Neural cell (in vitro differentiated cells): ENCODE measurements around the gene HPCA. TPM values are rescaled to one million over a fixed set of nuclear protein-coding genes. Genes with fewer than 3 reads are reported as not detected.
"Not testable (repeated sequence)": the region's sequence is repeated elsewhere in the genome, so short reads cannot be mapped to it uniquely, and the experiment has no call there.

Source experiments
- H2AFZ ChIP-seq: fragments of 200-600, 300-800 bp; sonication (generic), shearing (Covaris generic); 2 replicates; pipeline ENCODE4 v1.6.0; 2014; ENCODE audit warnings: low read depth, mild to moderate bottlenecking, antibody characterized with exemption, low read length, moderate library complexity
- H3F3A ChIP-seq: fragments of 200-600 bp; shearing (Covaris generic); 2 replicates; pipeline ENCODE4 v1.6.1; 2016; ENCODE audit warnings: mild to moderate bottlenecking, moderate library complexity, mixed read lengths, antibody characterized with exemption, low read length; ENCODE audit not compliant: insufficient read depth, poor library complexity, severe bottlenecking
- H3K27ac ChIP-seq: fragments of 200-600, 300-800 bp; sonication (generic), shearing (Covaris generic); 2 replicates; pipeline ENCODE4 v1.5.1; 2014; ENCODE audit warnings: mild to moderate bottlenecking, low read length, moderate library complexity
- H3K27me3 ChIP-seq: fragments of 300-800, 200-600 bp; sonication (generic), shearing (Covaris generic); 2 replicates; pipeline ENCODE4 v1.6.0; 2014; ENCODE audit warnings: mild to moderate bottlenecking, low read depth, low read length, moderate library complexity; ENCODE audit not compliant: insufficient read depth
- H3K36me3 ChIP-seq: fragments of 300-800, 200-600 bp; sonication (generic), shearing (Covaris generic); 2 replicates; pipeline ENCODE4 v1.5.1; 2014; ENCODE audit warnings: mild to moderate bottlenecking, antibody characterized with exemption, low read length, moderate library complexity; ENCODE audit not compliant: insufficient read depth
- H3K4me2 ChIP-seq: fragments of 300-800, 200-600 bp; sonication (generic), shearing (Covaris generic); 2 replicates; pipeline ENCODE4 v1.6.0; 2014; ENCODE audit warnings: mild to moderate bottlenecking, low read length
- H3K4me3 ChIP-seq: fragments of 300-800, 200-600 bp; sonication (generic), shearing (Covaris generic); 2 replicates; pipeline ENCODE4 v1.5.1; 2014; ENCODE audit warnings: mild to moderate bottlenecking, low read length, moderate library complexity
- H3K79me2 ChIP-seq: fragments of 200-600 bp; shearing (Covaris generic); replicated peaks from 2 replicates; pipeline ENCODE4 v1.6.0; 2014; ENCODE audit warnings: mild to moderate bottlenecking, low read length, moderate library complexity; ENCODE audit not compliant: insufficient read depth
- H3K9ac ChIP-seq: fragments of 300-800, 200-600 bp; sonication (generic), shearing (Covaris generic); 2 replicates; pipeline ENCODE4 v1.6.1; 2016; ENCODE audit warnings: mild to moderate bottlenecking, low read length, mixed read lengths
- H3K9me2 ChIP-seq: fragments of 200-600 bp; shearing (Covaris generic); 2 replicates; pipeline ENCODE4 v1.6.1; 2016; ENCODE audit warnings: mild to moderate bottlenecking, low read length, mixed read lengths; ENCODE audit not compliant: insufficient read depth
- H3K9me3 ChIP-seq: fragments of 200-600, 300-800 bp; sonication (generic), shearing (Covaris generic); 2 replicates; pipeline ENCODE4 v1.6.1; 2016; ENCODE audit warnings: mild to moderate bottlenecking, mixed run types, low read length, moderate library complexity, mixed read lengths
- H4K20me1 ChIP-seq: fragments of 200-600 bp; shearing (Covaris generic); 2 replicates; pipeline ENCODE4 v1.6.1; 2016; ENCODE audit warnings: mild to moderate bottlenecking, mixed run types; ENCODE audit not compliant: insufficient read depth
- EP300 ChIP-seq: fragments of 450-650 bp; conservative IDR thresholded peaks from 2 replicates; pipeline ENCODE4 v1.6.1; 2014; ENCODE audit warnings: antibody characterized with exemption, mild to moderate bottlenecking, moderate library complexity; ENCODE audit not compliant: poor library complexity, severe bottlenecking
- EZH2 ChIP-seq: fragments of 200-600, 300-800 bp; shearing (Covaris generic), sonication (generic); IDR thresholded peaks from 2 replicates; pipeline ENCODE4 v1.6.1; 2014; ENCODE audit warnings: antibody characterized with exemption, low read length, borderline replicate concordance, mild to moderate bottlenecking; ENCODE audit not compliant: insufficient read depth, poor library complexity, severe bottlenecking
- MXI1 ChIP-seq: fragments of 450-650 bp; conservative IDR thresholded peaks from 2 replicates; pipeline ENCODE4 v1.6.1; 2014; ENCODE audit warnings: antibody characterized with exemption, mild to moderate bottlenecking; ENCODE audit not compliant: poor library complexity, severe bottlenecking
- POLR2AphosphoS5 ChIP-seq: IDR thresholded peaks from 2 replicates; pipeline ENCODE4 v1.6.1; 2012
- RAD21 ChIP-seq: fragments of 450-650 bp; conservative IDR thresholded peaks from 2 replicates; pipeline ENCODE4 v1.6.1; 2014; ENCODE audit warnings: antibody characterized with exemption, mild to moderate bottlenecking, moderate library complexity
- SMC3 ChIP-seq: fragments of 450-650 bp; conservative IDR thresholded peaks from 2 replicates; pipeline ENCODE4 v1.6.1; 2014; ENCODE audit warnings: antibody characterized with exemption, mild to moderate bottlenecking, moderate library complexity; ENCODE audit not compliant: poor library complexity
- TAF1 ChIP-seq: IDR thresholded peaks from 2 replicates; pipeline ENCODE4 v1.6.1; 2012; ENCODE audit warnings: low read depth
- polyA plus RNA-seq: library from polyadenylated mRNA; depleted of rRNA; stranded (reverse); fragments of >200 nt; gene quantifications from 2 replicates; pipeline ENCODE4 v1.2.3, GENCODE V29; 2014
- TF ChIP-seq, protein P1 (sequence below): IDR thresholded peaks from 2 replicates; pipeline ENCODE4 v1.6.1; 2012; ENCODE audit warnings: borderline replicate concordance
- TF ChIP-seq, protein P2 (sequence below): fragments of 450-650 bp; IDR thresholded peaks from 2 replicates; pipeline ENCODE4 v1.5.1; 2014; ENCODE audit warnings: antibody characterized with exemption, mild to moderate bottlenecking, moderate library complexity; ENCODE audit not compliant: poor library complexity, severe bottlenecking

Gene HPCA
- polyA plus RNA-seq, 1 donor from 2014 or later = 1.9 TPM

DNA sequence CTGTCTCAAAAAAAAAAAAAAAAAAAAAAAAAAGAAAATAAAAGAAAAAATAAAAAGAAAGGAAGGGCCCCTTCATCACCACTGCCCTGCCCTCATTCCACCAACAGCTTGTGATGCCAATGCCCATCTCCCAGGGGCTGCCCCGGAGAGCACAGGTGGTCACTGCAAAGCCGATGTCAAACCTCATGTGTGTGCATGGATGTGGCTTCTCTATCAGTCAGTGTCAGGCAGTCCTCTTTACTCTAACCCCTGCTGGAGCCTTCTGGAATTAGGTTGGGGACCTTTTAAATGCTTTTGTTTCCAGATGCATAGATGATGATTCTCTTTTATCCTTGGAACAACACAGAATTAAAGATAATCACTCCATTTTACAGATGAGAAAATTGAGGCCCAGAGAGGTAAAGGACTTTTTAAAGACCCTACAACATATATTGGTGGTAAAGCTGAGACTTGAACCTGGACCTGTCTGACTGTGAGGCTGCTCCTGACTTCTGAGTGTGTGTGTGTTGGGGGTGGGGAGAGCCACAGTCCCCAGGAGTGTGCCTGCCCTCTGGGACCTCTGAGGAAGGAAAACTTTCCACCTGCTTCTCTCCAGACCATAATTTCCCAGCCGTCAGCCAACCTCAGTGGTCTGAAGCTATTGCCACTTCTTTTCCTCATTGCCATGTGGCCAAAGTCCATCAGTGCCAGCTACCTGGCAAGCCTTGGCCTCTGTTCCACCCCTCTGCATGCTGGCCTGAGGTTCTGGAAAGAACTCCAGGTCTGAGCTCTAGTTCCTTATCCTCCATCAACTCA lies 17.9 kb downstream of the HPCA start:
- Histone ChIP-seq H3K9me3 (no peaks in the 10 kb centered on the region), H3K27me3 (peaks cover 32% of the 10 kb centered on the region), H3F3A (no peaks in the 10 kb centered on the region), H3K4me3 (no peak overlapping the region), H3K4me2 (no peak overlapping the region), H3K79me2 (no peaks in the 10 kb centered on the region), H4K20me1 (no peaks in the 10 kb centered on the region), H3K36me3 (no peaks in the 10 kb centered on the region), H3K9ac (no peak overlapping the region), H2AFZ (no peak overlapping the region), H3K27ac (no peak overlapping the region), H3K9me2 (no peaks in the 10 kb centered on the region)
- TF ChIP-seq TAF1 (no peak), SMC3 (no peak), EZH2 (no peak), EP300 (no peak), MXI1 (no peak), RAD21 (no peak)
- TF ChIP-seq, protein P1, sequence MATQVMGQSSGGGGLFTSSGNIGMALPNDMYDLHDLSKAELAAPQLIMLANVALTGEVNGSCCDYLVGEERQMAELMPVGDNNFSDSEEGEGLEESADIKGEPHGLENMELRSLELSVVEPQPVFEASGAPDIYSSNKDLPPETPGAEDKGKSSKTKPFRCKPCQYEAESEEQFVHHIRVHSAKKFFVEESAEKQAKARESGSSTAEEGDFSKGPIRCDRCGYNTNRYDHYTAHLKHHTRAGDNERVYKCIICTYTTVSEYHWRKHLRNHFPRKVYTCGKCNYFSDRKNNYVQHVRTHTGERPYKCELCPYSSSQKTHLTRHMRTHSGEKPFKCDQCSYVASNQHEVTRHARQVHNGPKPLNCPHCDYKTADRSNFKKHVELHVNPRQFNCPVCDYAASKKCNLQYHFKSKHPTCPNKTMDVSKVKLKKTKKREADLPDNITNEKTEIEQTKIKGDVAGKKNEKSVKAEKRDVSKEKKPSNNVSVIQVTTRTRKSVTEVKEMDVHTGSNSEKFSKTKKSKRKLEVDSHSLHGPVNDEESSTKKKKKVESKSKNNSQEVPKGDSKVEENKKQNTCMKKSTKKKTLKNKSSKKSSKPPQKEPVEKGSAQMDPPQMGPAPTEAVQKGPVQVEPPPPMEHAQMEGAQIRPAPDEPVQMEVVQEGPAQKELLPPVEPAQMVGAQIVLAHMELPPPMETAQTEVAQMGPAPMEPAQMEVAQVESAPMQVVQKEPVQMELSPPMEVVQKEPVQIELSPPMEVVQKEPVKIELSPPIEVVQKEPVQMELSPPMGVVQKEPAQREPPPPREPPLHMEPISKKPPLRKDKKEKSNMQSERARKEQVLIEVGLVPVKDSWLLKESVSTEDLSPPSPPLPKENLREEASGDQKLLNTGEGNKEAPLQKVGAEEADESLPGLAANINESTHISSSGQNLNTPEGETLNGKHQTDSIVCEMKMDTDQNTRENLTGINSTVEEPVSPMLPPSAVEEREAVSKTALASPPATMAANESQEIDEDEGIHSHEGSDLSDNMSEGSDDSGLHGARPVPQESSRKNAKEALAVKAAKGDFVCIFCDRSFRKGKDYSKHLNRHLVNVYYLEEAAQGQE = no peak
- TF ChIP-seq, protein P2, sequence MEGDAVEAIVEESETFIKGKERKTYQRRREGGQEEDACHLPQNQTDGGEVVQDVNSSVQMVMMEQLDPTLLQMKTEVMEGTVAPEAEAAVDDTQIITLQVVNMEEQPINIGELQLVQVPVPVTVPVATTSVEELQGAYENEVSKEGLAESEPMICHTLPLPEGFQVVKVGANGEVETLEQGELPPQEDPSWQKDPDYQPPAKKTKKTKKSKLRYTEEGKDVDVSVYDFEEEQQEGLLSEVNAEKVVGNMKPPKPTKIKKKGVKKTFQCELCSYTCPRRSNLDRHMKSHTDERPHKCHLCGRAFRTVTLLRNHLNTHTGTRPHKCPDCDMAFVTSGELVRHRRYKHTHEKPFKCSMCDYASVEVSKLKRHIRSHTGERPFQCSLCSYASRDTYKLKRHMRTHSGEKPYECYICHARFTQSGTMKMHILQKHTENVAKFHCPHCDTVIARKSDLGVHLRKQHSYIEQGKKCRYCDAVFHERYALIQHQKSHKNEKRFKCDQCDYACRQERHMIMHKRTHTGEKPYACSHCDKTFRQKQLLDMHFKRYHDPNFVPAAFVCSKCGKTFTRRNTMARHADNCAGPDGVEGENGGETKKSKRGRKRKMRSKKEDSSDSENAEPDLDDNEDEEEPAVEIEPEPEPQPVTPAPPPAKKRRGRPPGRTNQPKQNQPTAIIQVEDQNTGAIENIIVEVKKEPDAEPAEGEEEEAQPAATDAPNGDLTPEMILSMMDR = no peak

DNA sequence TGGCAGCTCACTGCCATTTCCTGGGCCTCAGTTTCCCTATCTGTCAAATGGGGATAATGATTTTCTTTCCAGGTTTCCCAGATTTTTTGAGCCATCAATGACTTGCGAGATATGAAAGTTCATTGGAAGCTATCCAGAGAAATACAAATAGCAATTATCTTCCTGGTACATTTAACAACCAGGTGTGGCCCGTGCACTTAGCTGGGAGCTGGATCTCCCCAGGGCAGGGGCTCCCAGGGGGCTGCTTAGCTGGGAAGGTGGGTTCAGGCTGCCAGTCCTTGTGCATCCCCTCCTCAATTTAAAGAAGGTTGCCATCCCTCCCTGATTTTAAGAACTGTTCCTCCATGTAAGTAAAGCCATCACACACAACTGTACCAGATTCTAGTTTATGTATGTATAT lies 18.5 kb downstream of the HPCA start:
- Histone ChIP-seq H3K27ac (no peak overlapping the region), H4K20me1 (no peaks in the 10 kb centered on the region), H3K27me3 (peaks cover 26% of the 10 kb centered on the region), H3K9me3 (no peaks in the 10 kb centered on the region), H3K9ac (no peak overlapping the region), H2AFZ (no peak overlapping the region), H3F3A (no peaks in the 10 kb centered on the region), H3K79me2 (no peaks in the 10 kb centered on the region), H3K9me2 (no peaks in the 10 kb centered on the region), H3K4me2 (no peak overlapping the region), H3K36me3 (no peaks in the 10 kb centered on the region), H3K4me3 (no peak overlapping the region)
- TF ChIP-seq MXI1 = no peak
- TF ChIP-seq SMC3 = no peak
- TF ChIP-seq, protein P1 = no peak
- TF ChIP-seq RAD21 = no peak
- no peak for TF ChIP-seq EZH2
- TF ChIP-seq EP300 = no peak
- TF ChIP-seq TAF1 = no peak
- no peak for TF ChIP-seq POLR2AphosphoS5
- TF ChIP-seq, protein P2 = no peak

DNA sequence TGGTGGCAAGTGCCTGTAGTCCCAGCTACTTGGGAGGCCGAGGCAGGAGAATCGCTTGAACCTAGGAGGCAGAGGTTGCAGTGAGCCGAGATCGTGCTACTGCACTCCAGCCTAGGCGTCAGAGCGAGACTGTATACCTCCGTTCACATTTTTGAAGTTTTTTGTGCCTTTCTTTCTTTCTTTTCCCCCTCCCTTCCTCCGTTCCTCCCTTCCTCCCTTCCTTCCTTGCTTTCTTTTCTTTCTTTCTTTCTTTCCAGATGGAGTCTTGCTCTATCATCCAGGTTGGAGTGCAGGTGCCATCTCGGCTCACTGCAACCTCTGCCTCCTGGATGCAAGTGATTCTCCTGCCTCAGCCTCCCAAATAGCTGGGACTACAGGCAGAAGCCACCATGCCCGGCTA lies 19.3 kb downstream of the HPCA start:
- not testable (repeated sequence) for H3K79me2 ChIP-seq, H3K9ac ChIP-seq, H3K4me2 ChIP-seq, H3K4me3 ChIP-seq, H3K9me3 ChIP-seq, H3K9me2 ChIP-seq, H3F3A ChIP-seq, H2AFZ ChIP-seq, H3K27ac ChIP-seq, H4K20me1 ChIP-seq, H3K36me3 ChIP-seq
- H3K27me3 ChIP-seq = peaks cover 18% of the 10 kb centered on the region
